ENCODE results near the gene PHACTR1. TPM values are rescaled to one million over a fixed set of nuclear protein-coding genes. Genes with fewer than 3 reads are reported as not detected.

The PHACTR1 gene
- total RNA-seq, 2 experiments from 2014 or later, result 1.3 to 2.3 TPM

- H3K4me1 Mint-ChIP-seq (ENCODE audit: low read depth), result no peaks in the 10 kb centered on the region
- TF ChIP-seq, protein P1, sequence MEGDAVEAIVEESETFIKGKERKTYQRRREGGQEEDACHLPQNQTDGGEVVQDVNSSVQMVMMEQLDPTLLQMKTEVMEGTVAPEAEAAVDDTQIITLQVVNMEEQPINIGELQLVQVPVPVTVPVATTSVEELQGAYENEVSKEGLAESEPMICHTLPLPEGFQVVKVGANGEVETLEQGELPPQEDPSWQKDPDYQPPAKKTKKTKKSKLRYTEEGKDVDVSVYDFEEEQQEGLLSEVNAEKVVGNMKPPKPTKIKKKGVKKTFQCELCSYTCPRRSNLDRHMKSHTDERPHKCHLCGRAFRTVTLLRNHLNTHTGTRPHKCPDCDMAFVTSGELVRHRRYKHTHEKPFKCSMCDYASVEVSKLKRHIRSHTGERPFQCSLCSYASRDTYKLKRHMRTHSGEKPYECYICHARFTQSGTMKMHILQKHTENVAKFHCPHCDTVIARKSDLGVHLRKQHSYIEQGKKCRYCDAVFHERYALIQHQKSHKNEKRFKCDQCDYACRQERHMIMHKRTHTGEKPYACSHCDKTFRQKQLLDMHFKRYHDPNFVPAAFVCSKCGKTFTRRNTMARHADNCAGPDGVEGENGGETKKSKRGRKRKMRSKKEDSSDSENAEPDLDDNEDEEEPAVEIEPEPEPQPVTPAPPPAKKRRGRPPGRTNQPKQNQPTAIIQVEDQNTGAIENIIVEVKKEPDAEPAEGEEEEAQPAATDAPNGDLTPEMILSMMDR (IDR thresholded peaks at IDR 0.05), result no peak
- no peaks in the 10 kb centered on the region for H3K4me1 ChIP-seq (ENCODE audit: insufficient read depth, low read length)
- no peak for ATAC-seq (ENCODE audit: poor library complexity)
- H3K27ac ChIP-seq (ENCODE audit: low read depth in 1 of 2, low read length in 2 of 2), result no peak overlapping the region
- no peaks in the 10 kb centered on the region for H3K36me3 Mint-ChIP-seq (ENCODE audit: low read depth)
- no peaks in the 10 kb centered on the region for H3K27me3 ChIP-seq (ENCODE audit: control insufficient read depth in 1 of 2, insufficient read depth in 2 of 2, low read length in 2 of 2)
- intact Hi-C loops (cut with DNase I, micrococcal nuclease), result no loop called here
- H3K9me3 ChIP-seq (ENCODE audit: control insufficient read depth in 1 of 2, insufficient read depth in 1 of 2, low read length in 2 of 2), result no peaks in the 10 kb centered on the region
- H3K27ac Mint-ChIP-seq, result no peak overlapping the region
- H3K4me3 Mint-ChIP-seq, result no peak overlapping the region
- ChIA-PET CTCF (no interaction called here), POLR2A (no interaction called here)
- H3K27me3 Mint-ChIP-seq, result peaks cover 7% of the 10 kb centered on the region
- H3K9me3 Mint-ChIP-seq, result no peaks in the 10 kb centered on the region
- no peak for DNase-seq
- no peaks in the 10 kb centered on the region for H3K36me3 ChIP-seq (ENCODE audit: insufficient read depth, low read length)
- H3K4me3 ChIP-seq (ENCODE audit: low read length), result no peak overlapping the region
These were observed 55.8 kb downstream of the PHACTR1 start for GRCh38 chr6:12772416-12772815.

DNA sequence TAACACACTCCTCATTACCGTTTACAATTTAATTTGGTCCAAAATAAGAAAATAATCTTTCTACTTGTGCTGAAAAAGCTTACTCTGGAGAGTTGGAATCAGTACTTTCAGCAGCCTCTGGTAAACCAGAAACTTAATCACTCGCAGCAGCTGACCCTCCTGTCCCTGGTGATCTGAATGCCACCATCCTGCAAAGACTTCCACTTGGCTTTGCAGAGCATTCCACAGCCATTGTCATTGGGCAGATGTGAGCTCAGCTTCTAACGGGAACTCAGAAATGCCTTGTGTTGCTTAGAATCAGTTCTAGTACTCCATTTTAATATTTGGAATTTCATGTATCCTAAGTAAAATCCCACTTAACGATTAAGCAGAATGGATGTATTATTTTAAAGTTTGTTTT is 59.7 kb downstream of the PHACTR1 start:
- Histone ChIP-seq H3K27me3 (ENCODE audit: control insufficient read depth in 1 of 2, insufficient read depth in 2 of 2, low read length in 2 of 2) (no peaks in the 10 kb centered on the region), H3K27ac (ENCODE audit: low read depth in 1 of 2, low read length in 2 of 2) (no peak overlapping the region), H3K4me1 (ENCODE audit: insufficient read depth, low read length) (no peaks in the 10 kb centered on the region), H3K9me3 (ENCODE audit: control insufficient read depth in 1 of 2, insufficient read depth in 1 of 2, low read length in 2 of 2) (no peaks in the 10 kb centered on the region), H3K4me3 (ENCODE audit: low read length) (no peak overlapping the region), H3K36me3 (ENCODE audit: insufficient read depth, low read length) (no peaks in the 10 kb centered on the region)
- ATAC-seq (ENCODE audit: poor library complexity) (no peak), DNase-seq (no peak)
- Mint-ChIP-seq H3K27me3 (peaks cover 11% of the 10 kb centered on the region), H3K4me1 (ENCODE audit: low read depth) (no peaks in the 10 kb centered on the region), H3K27ac (no peak overlapping the region), H3K4me3 (no peak overlapping the region), H3K36me3 (ENCODE audit: low read depth) (no peaks in the 10 kb centered on the region), H3K9me3 (no peaks in the 10 kb centered on the region)
- TF ChIP-seq, protein P1 (IDR thresholded peaks at IDR 0.05), result no peak
- POLR2A ChIA-PET, result no interaction called here
- CTCF ChIA-PET, result no interaction called here
- intact Hi-C loops (cut with DNase I, micrococcal nuclease), result no loop called here

DNA sequence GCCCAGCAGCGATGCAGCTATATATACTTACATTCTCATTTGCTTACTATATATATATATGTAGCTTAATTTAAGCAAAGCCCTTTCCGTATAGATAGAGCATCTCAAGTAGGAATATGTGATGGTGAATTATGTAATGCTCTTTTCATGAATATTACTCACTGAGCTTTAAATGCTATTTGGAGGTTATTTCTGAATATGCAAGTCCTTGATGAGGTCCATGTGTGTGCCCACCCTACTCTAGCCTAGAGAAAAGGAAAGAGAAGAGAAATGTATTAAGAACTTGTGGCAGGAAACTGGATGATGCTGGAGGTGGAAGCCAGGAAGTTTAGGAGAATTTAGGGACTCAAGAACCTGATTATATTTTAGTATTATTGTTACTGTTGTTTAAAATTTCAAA is 63.2 kb downstream of the PHACTR1 start:
- Mint-ChIP-seq H3K27ac (no peak overlapping the region), H3K4me3 (no peak overlapping the region), H3K4me1 (ENCODE audit: low read depth) (no peaks in the 10 kb centered on the region), H3K27me3 (peaks cover 18% of the 10 kb centered on the region), H3K36me3 (ENCODE audit: low read depth) (no peaks in the 10 kb centered on the region), H3K9me3 (no peaks in the 10 kb centered on the region)
- DNase-seq, result no peak
- Histone ChIP-seq H3K4me3 (ENCODE audit: low read length) (no peak overlapping the region), H3K27me3 (ENCODE audit: control insufficient read depth in 1 of 2, insufficient read depth in 2 of 2, low read length in 2 of 2) (no peaks in the 10 kb centered on the region), H3K27ac (ENCODE audit: low read depth in 1 of 2, low read length in 2 of 2) (no peak overlapping the region), H3K36me3 (ENCODE audit: insufficient read depth, low read length) (no peaks in the 10 kb centered on the region), H3K4me1 (ENCODE audit: insufficient read depth, low read length) (no peaks in the 10 kb centered on the region), H3K9me3 (ENCODE audit: control insufficient read depth in 1 of 2, insufficient read depth in 1 of 2, low read length in 2 of 2) (no peaks in the 10 kb centered on the region)
- no peak for ATAC-seq (ENCODE audit: poor library complexity)
- POLR2A ChIA-PET, result no interaction called here
- intact Hi-C loops (cut with DNase I, micrococcal nuclease), result no loop called here
- CTCF ChIA-PET, result no interaction called here
- TF ChIP-seq, protein P1 (IDR thresholded peaks at IDR 0.05), result no peak

Data from CD4-positive, alpha-beta T cell (primary cell).